OCI-LY3 (cell line): Measurements from ENCODE around the gene SLC12A4.

ENCODE experiments used
- H2AFZ ChIP-seq: fragments of 200-600, 300-600 bp; shearing (Covaris generic); 2 replicates; pipeline ENCODE4 v1.6.0; 2014; ENCODE audit warnings: antibody characterized with exemption, low read depth, low read length
- H3K27ac ChIP-seq: fragments of 200-600, 300-600 bp; sonication (generic); 2 replicates; pipeline ENCODE4 v1.5.1; 2014; ENCODE audit warnings: mild to moderate bottlenecking, low read length, moderate library complexity, mixed read lengths
- H3K27me3 ChIP-seq: fragments of 200-600, 300-600 bp; sonication (generic); 2 replicates; pipeline ENCODE4 v1.6.1; 2014; ENCODE audit warnings: low read depth, low read length, mixed read lengths
- H3K36me3 ChIP-seq: fragments of 200-600, 300-600 bp; sonication (generic); replicated peaks from 2 replicates; pipeline ENCODE3; 2014; ENCODE audit warnings: low read depth, low read length, mixed read lengths
- H3K4me1 ChIP-seq: fragments of 300-600, 200-600 bp; sonication (generic); 2 replicates; pipeline ENCODE4 v1.6.1; 2014; ENCODE audit warnings: low read length, mixed read lengths
- H3K4me2 ChIP-seq: fragments of 200-600, 300-600 bp; sonication (generic); 2 replicates; pipeline ENCODE4 v1.6.1; 2014; ENCODE audit warnings: low read length, mixed read lengths
- H3K4me3 ChIP-seq: fragments of 300-600, 200-600 bp; sonication (generic); 2 replicates; pipeline ENCODE4 v1.5.1; 2014; ENCODE audit warnings: antibody characterized with exemption, mild to moderate bottlenecking, low read length, moderate library complexity
- H3K79me2 ChIP-seq: fragments of 300-600, 200-600 bp; shearing (Covaris generic); 2 replicates; pipeline ENCODE4 v1.6.1; 2014; ENCODE audit warnings: mild to moderate bottlenecking, low read length, mixed read lengths
- H3K9ac ChIP-seq: fragments of 300-600, 200-600 bp; shearing (Covaris generic); 2 replicates; pipeline ENCODE4 v1.6.0; 2014; ENCODE audit warnings: mild to moderate bottlenecking, low read length, moderate library complexity
- H3K9me3 ChIP-seq: fragments of 200-600, 300-600 bp; shearing (Covaris generic); 2 replicates; pipeline ENCODE4 v1.6.1; 2014; ENCODE audit warnings: low read length, mixed read lengths; ENCODE audit not compliant: insufficient read depth
- H4K20me1 ChIP-seq: fragments of 200-600, 300-600 bp; sonication (generic); 2 replicates; pipeline ENCODE4 v1.6.1; 2016; ENCODE audit warnings: low read length, mixed read lengths; ENCODE audit not compliant: insufficient read depth
- CTCF ChIP-seq: fragments of 200-600, 300-600 bp; sonication (generic); IDR thresholded peaks from 2 replicates; pipeline ENCODE4 v1.5.1; 2014; ENCODE audit warnings: antibody characterized with exemption, low read length, low read depth
- EZH2phosphoT487 ChIP-seq: fragments of 200-600 bp; shearing (Covaris generic); IDR thresholded peaks from 2 replicates; pipeline ENCODE4 v1.6.1; 2018; ENCODE audit warnings: antibody characterized with exemption, mixed run types, low read depth

SLC12A4 gene

GRCh38 chr16:67959536-67960329 lies 8.7 kb downstream of the SLC12A4 start:
- Histone ChIP-seq H3K79me2 (no peaks in the 10 kb centered on the region), H3K9me3 (no peaks in the 10 kb centered on the region), H3K4me2 (no peak overlapping the region), H3K27ac (no peak overlapping the region), H3K4me1 (no peaks in the 10 kb centered on the region), H3K27me3 (no peaks in the 10 kb centered on the region), H3K36me3 (peaks cover 32% of the 10 kb centered on the region), H2AFZ (no peak overlapping the region), H4K20me1 (peaks cover 5% of the 10 kb centered on the region; the same call in 1 of the 2 replicates), H3K9ac (no peak overlapping the region), H3K4me3 (no peak overlapping the region)
- TF ChIP-seq EZH2phosphoT487 (no peak), CTCF (no peak)

GRCh38 chr16:67957622-67958021 lies 10.8 kb downstream of the SLC12A4 start:
- H3K79me2 ChIP-seq, result no peaks in the 10 kb centered on the region
- no peaks in the 10 kb centered on the region for H4K20me1 ChIP-seq
- H3K27ac ChIP-seq, result no peak overlapping the region
- H3K9me3 ChIP-seq, result no peaks in the 10 kb centered on the region
- H3K4me3 ChIP-seq, result no peak overlapping the region
- no peak overlapping the region for H3K9ac ChIP-seq
- H2AFZ ChIP-seq, result no peak overlapping the region
- H3K36me3 ChIP-seq, result peaks cover 33% of the 10 kb centered on the region
- H3K4me2 ChIP-seq, result no peak overlapping the region
- H3K27me3 ChIP-seq, result no peaks in the 10 kb centered on the region
- no peaks in the 10 kb centered on the region for H3K4me1 ChIP-seq
- no peak for TF ChIP-seq CTCF
- TF ChIP-seq EZH2phosphoT487, result no peak

GRCh38 chr16:67954421-67955196 lies 13.8 kb downstream of the SLC12A4 start:
- TF ChIP-seq EZH2phosphoT487 (no peak), CTCF (no peak)
- Histone ChIP-seq H3K27me3 (no peaks in the 10 kb centered on the region), H3K4me1 (no peaks in the 10 kb centered on the region), H3K4me3 (no peak overlapping the region), H3K27ac (no peak overlapping the region), H4K20me1 (no peaks in the 10 kb centered on the region), H3K4me2 (no peak overlapping the region), H2AFZ (no peak overlapping the region), H3K36me3 (peaks cover 16% of the 10 kb centered on the region), H3K9me3 (no peaks in the 10 kb centered on the region), H3K79me2 (no peaks in the 10 kb centered on the region), H3K9ac (no peak overlapping the region)

- Histone ChIP-seq H3K27me3 (no peaks in the 10 kb centered on the region), H3K4me3 (no peak overlapping the region), H4K20me1 (no peaks in the 10 kb centered on the region), H3K36me3 (peaks cover 12% of the 10 kb centered on the region), H3K27ac (no peak overlapping the region), H3K9ac (no peak overlapping the region), H3K4me1 (no peaks in the 10 kb centered on the region), H2AFZ (no peak overlapping the region), H3K4me2 (no peak overlapping the region), H3K9me3 (no peaks in the 10 kb centered on the region), H3K79me2 (no peaks in the 10 kb centered on the region)
- TF ChIP-seq EZH2phosphoT487 (no peak), CTCF (no peak)
Measured at GRCh38 chr16:67953641-67954375, 14.6 kb downstream of the SLC12A4 start.
